Activated naive CD4-positive, alpha-beta T cell treated with anti-CD3 and anti-CD28 coated beads, Interleukin-2, amount 50 U/mL, for 24 hours (primary cell): ENCODE measurements around the gene PYDC2.
"Not testable (repeated sequence)": the region's sequence is repeated elsewhere in the genome, so short reads cannot be mapped to it uniquely, and the experiment has no call there.

Source experiments
- H3K27ac Mint-ChIP-seq: one replicate; pipeline ENCODE4 v1.8.0; 2021; ENCODE audit warnings: mild to moderate bottlenecking, mixed read lengths
- H3K27me3 Mint-ChIP-seq: one replicate; pipeline ENCODE4 v1.8.0; 2021; ENCODE audit warnings: mixed read lengths
- H3K36me3 Mint-ChIP-seq: one replicate; pipeline ENCODE4 v1.8.0; 2021; ENCODE audit warnings: mixed read lengths
- H3K4me1 Mint-ChIP-seq: one replicate; pipeline ENCODE4 v1.8.0; 2021; ENCODE audit warnings: mixed read lengths
- H3K4me3 Mint-ChIP-seq: one replicate; pipeline ENCODE4 v1.8.0; 2021; ENCODE audit warnings: mild to moderate bottlenecking, mixed read lengths
- H3K9me3 Mint-ChIP-seq: one replicate; pipeline ENCODE4 v1.8.0; 2021; ENCODE audit warnings: mixed read lengths

The PYDC2 gene

DNA sequence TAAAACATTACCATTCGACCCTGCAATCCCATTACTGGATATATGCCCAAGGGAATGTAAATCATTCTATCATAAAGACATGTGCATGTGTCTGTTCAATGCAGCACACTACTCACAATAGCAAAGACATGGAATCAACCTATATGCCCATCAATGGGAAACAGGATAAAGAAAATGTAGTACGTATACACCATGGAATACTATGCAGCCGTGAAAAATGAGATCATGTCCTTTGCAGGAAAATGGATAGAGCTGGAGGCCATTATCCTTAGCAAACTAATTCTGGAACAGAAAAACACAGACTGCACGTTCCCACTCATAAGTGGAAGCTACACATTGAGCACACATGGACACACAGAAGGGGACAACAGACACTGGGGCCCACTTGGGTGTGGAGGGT is 20.4 kb upstream of the PYDC2 start:
- Mint-ChIP-seq H3K36me3 (no peaks in the 10 kb centered on the region), H3K4me3 (no peak overlapping the region), H3K9me3 (peaks cover 4% of the 10 kb centered on the region), H3K27me3 (no peaks in the 10 kb centered on the region), H3K4me1 (no peaks in the 10 kb centered on the region), H3K27ac (no peak overlapping the region)

DNA sequence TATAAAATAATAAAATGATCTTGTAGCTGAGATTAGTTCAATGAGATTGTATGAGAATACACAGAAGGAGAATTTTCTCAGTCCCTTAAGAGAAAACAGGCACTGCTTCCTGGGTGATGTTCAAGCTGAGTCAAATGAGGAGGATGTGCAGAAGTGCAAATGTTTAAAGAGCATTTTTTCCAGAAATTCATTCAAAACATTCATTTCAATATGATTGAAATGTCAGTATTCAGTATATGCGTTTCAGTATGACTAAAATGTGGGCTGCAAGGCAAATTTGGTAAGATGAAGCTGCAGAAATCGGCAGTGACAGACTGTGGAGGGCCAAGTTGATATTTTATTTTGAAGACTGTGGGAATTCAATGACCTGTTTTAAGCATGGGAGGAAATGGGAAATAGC is 19.3 kb upstream of the PYDC2 start:
- Mint-ChIP-seq H3K27ac (no peak overlapping the region), H3K36me3 (no peaks in the 10 kb centered on the region)

DNA sequence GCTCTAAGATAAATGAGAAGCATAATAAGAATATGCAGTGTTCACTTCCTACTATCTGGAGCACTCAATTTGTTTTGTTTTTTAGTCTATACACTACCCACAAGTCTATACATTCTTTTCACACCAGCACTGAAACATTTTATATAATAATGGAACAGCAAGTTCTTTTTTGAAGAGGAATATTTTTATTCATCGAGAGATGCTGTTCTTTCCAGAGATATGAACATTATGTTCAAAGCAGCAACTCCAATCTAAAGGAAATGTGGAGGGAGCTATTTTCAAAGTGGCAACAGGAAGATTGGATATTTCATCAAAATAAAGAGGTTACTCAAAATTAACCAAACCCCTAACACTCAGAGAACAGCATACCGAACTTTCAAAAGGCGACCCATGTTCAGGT is 16.4 kb upstream of the PYDC2 start:
- Mint-ChIP-seq H3K27ac (no peak overlapping the region), H3K4me1 (no peaks in the 10 kb centered on the region), H3K36me3 (no peaks in the 10 kb centered on the region), H3K9me3 (peaks cover 10% of the 10 kb centered on the region), H3K27me3 (no peaks in the 10 kb centered on the region), H3K4me3 (no peak overlapping the region)

More for the DNA sequence above, 19.3 kb upstream of the PYDC2 start:
- Mint-ChIP-seq H3K27me3 (no peaks in the 10 kb centered on the region), H3K4me3 (no peak overlapping the region), H3K4me1 (no peaks in the 10 kb centered on the region), H3K9me3 (peaks cover 4% of the 10 kb centered on the region)

DNA sequence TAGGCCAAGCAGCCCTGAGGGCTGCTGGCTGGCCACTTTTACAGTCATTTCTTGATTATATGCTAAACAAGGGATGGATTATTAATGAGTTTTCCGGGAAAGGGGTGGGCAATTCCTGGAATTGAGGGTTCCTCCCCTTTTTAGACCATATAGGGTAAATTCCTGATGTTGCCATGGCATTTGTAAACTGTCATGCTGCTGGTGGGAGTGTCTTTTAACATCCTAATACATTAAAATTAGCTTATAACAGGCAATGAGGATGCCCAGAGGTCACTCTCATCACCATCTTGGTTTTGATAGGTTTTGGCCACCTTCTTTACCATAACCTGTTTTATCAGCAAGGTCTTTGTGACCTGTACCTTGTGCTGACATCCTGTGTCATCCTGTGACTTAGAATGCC is 11.7 kb upstream of the PYDC2 start:
- Mint-ChIP-seq H3K4me1 (no peaks in the 10 kb centered on the region), H3K4me3 (no peak overlapping the region), H3K27ac (no peak overlapping the region), H3K36me3 (no peaks in the 10 kb centered on the region), H3K9me3 (peaks cover 17% of the 10 kb centered on the region), H3K27me3 (no peaks in the 10 kb centered on the region)

DNA sequence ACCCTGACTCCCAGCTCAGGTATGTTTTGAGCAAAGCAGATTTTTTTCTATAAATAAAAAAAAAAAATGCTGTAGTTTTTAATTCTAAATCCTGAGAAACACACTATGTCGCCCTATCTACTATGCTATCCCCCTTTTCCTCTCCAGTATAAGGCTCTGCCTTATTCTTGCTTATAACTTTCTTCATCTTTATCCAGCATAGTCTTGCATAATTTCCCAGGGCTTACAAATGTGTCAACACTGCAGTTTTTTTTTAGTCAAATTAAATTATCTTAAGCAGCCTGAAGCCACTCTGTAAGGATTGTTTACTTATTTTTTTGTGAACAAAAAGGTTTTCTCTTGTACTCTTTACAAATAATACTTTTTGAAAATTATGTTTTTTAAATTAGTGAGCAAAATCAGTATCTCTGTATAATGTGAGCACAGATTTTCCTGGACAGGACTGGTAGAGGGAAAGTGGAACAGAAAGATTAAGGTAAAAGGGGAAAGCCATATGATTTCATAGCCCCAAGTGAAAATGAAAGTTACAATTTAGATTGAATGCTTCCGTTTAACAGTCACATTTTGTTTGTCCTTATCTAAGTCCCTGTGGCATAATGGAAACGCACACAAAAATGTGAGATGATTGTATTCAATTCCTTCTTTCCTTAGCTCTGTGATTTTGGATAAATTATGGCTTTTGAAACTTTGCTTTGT is 5.6 kb upstream of the PYDC2 start:
- Mint-ChIP-seq H3K36me3 (no peaks in the 10 kb centered on the region), H3K4me1 (no peaks in the 10 kb centered on the region), H3K9me3 (peaks cover 10% of the 10 kb centered on the region), H3K4me3 (no peak overlapping the region), H3K27ac (no peak overlapping the region), H3K27me3 (no peaks in the 10 kb centered on the region)

DNA sequence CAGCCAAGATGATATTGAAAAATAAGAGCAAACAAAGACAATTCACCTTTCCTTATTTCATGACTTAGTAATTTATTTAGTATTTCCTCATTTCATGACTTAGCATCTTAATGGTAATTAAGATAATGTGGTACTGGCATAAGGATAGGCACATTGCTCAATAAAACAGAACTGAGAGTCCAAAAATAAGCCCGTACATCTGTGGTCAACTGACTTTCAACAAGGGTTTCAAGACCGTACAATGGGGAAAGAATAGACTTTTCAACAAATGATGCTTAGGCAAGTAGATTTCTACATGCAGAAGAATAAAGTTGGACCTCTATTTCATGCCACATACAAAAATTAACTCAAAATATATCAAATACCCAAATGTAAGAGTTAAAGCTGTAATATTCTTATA is 603 bp upstream of the PYDC2 start:
- no peak overlapping the region for H3K4me3 Mint-ChIP-seq
- H3K27ac Mint-ChIP-seq: no peak overlapping the region
- H3K9me3 Mint-ChIP-seq: no peaks in the 10 kb centered on the region
- no peaks in the 10 kb centered on the region for H3K36me3 Mint-ChIP-seq
- no peaks in the 10 kb centered on the region for H3K27me3 Mint-ChIP-seq
- H3K4me1 Mint-ChIP-seq: no peaks in the 10 kb centered on the region

DNA sequence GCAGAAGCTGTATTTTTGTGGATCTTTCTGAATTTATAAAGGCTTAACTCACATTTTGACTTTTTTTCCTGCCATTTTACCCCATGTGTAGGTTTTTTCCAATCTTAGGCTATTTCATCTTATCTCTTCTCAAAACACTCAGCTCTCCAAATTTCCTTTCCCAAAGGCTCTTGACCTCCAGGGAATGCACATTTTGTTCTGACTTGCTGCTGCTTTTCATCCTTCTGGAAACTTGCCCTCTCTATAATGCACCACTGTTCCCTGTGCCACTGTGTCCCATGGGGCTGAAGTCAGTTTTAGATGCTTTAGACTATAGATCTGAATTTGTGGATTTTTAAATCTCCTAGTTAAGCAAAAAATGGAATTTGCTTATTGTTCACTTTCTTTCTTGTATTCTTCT is 9.1 kb downstream of the PYDC2 start:
- Mint-ChIP-seq H3K27me3 (no peaks in the 10 kb centered on the region), H3K4me1 (no peaks in the 10 kb centered on the region), H3K27ac (no peak overlapping the region), H3K36me3 (no peaks in the 10 kb centered on the region), H3K4me3 (no peak overlapping the region), H3K9me3 (peaks cover 11% of the 10 kb centered on the region)

DNA sequence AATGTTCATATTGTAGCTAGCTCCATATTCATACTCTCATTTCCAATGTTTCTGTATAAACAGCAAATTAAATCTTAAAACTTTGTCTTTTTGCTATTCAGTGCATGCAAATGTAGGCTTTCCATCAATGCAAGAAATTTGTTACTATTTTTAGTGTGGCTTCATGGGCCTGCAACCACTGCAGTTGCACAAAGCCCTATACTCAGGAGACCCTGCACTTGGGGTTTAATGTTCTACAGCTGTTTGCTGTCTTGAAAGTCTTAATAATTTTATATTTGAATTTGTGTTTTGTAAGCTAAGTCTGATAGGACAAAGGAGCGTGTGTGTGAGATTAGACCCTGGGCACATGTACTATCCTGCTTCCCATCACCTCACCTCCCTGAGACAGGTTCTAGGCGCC is 9.6 kb downstream of the PYDC2 start:
- Mint-ChIP-seq H3K4me1 (no peaks in the 10 kb centered on the region), H3K27me3 (no peaks in the 10 kb centered on the region), H3K36me3 (no peaks in the 10 kb centered on the region), H3K4me3 (no peak overlapping the region), H3K27ac (no peak overlapping the region), H3K9me3 (peaks cover 11% of the 10 kb centered on the region)

DNA sequence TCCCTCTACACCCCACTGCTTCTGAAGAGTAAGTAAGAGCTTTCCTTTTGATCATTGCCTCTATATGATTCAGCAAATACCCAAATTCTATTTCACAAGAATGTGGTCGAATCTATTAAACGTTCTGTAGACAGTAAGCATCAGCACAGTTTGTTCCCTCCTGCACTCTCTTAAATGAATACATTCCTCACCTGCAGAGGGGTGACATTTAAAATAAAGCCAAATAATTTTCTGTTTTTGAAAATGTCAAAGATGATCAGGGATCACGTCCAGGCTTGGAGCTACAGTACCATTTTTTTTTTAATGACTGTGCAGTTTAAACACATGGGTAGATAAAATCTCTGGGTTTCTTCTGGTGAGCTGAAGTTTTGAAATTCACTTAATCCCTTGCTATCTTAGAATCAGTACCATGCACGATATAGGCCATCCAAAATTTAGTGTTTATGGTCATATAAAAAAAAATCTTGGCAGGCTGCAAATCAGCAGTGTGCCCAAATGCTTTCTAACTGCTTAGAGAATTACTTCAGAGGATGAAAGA is 12.8 kb downstream of the PYDC2 start:
- Mint-ChIP-seq H3K27me3 (no peaks in the 10 kb centered on the region), H3K9me3 (peaks cover 6% of the 10 kb centered on the region)

DNA sequence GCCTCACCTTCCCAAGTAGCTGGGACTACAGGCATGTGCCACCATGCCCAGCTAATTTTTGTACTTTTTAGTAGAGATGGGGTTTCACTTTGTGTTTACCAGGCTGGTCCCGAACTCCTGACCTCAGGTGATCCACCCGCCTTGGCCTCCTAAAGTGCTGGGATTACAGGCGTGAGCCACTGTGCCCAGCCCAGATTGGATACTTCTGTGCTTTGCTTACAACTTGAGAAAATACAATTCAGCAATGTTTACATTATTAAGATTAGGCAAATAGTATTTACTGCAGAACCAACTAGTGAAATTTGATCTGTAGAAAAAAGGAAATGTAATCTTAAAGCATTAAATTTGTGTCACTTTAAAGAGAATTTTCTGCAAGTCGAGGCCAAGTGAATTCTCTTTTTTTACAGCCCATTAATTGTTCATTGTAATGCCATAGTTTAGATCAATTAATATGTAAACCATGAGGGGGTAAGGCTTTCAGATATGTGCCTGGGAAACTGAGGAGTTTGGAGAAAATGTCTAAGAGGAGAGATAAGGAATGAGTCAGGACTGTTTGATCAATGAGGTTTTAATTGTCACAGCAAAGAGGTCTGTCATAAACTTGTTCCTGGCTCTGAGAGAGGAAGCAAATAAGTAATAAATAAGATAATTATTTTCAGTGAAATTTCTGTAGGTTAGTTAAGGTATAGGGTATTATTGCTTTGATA is 15.3 kb downstream of the PYDC2 start:
- Mint-ChIP-seq H3K36me3 (no peaks in the 10 kb centered on the region), H3K9me3 (peaks cover 5% of the 10 kb centered on the region), H3K27me3 (no peaks in the 10 kb centered on the region), H3K27ac (no peak overlapping the region), H3K4me1 (no peaks in the 10 kb centered on the region), H3K4me3 (no peak overlapping the region)

More for the DNA sequence above, 12.8 kb downstream of the PYDC2 start:
- Mint-ChIP-seq H3K4me1 (no peaks in the 10 kb centered on the region), H3K36me3 (no peaks in the 10 kb centered on the region), H3K4me3 (no peak overlapping the region), H3K27ac (no peak overlapping the region)

DNA sequence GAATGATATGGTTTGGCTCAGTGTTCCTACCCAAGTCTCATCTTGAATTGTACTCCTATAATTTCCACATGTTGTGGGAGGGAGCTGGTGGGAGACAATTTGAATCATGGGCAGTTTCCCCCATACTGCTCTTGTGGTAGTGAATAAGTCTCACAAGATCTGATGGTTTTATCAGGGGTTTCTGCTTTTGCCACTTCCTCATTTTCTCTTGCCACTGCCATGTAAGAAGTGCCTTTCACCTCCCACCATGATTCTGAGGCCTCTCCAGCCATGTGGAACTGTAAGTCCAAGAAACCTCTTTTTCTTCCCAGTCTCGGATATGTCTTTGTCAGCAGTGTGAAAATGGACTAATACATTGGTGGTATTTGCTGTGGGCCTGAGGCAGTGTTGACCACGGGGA is 23.0 kb downstream of the PYDC2 start:
- H3K27ac Mint-ChIP-seq, H3K27me3 Mint-ChIP-seq, H3K9me3 Mint-ChIP-seq, H3K36me3 Mint-ChIP-seq, H3K4me3 Mint-ChIP-seq, H3K4me1 Mint-ChIP-seq: not testable (repeated sequence)

DNA sequence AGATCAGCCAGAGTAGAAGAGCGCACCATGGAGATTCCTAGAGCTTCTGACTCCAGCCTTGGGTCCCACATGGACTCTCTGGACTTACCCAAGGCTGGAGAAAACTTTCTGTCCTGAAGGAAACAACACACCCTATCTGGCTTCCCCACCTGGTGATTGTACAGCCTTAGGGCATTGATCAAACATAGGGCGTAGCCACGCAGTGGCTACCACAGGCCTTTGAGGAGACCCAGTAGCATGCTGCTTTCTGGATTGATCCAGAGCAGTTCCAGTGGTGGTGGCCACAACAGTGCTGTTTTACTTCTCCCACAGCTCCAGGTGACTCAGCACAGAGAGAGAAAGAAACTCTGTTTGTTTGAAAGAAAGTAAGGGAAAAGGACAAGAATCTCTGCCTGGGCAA is 23.5 kb downstream of the PYDC2 start:
- Mint-ChIP-seq H3K27me3 (no peaks in the 10 kb centered on the region), H3K4me1 (no peaks in the 10 kb centered on the region), H3K9me3 (peaks cover 7% of the 10 kb centered on the region), H3K36me3 (no peaks in the 10 kb centered on the region), H3K4me3 (no peak overlapping the region), H3K27ac (no peak overlapping the region)

DNA sequence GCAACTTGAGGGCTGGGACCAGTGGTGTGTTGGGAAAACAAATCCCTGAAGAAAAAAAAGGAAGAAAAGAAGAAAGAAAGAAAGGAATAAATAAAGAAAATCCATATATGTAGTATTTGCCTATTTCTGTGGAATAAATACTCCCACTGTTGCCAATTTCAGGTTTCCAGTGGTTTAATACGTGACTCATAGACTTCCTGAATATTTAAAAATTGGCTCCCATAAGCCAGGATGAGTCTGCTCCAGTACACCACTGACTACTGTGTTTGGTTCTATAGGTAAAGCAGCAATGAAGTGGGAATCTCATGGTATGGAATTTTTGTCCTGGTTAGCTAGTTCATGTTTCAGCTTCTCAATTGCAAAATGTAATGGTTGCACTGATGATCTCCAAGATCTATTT is 31.6 kb downstream of the PYDC2 start:
- no peaks in the 10 kb centered on the region for H3K27me3 Mint-ChIP-seq
- H3K27ac Mint-ChIP-seq: no peak overlapping the region
- no peak overlapping the region for H3K4me3 Mint-ChIP-seq
- H3K36me3 Mint-ChIP-seq: no peaks in the 10 kb centered on the region
- H3K4me1 Mint-ChIP-seq: no peaks in the 10 kb centered on the region
- peaks cover 9% of the 10 kb centered on the region for H3K9me3 Mint-ChIP-seq

DNA sequence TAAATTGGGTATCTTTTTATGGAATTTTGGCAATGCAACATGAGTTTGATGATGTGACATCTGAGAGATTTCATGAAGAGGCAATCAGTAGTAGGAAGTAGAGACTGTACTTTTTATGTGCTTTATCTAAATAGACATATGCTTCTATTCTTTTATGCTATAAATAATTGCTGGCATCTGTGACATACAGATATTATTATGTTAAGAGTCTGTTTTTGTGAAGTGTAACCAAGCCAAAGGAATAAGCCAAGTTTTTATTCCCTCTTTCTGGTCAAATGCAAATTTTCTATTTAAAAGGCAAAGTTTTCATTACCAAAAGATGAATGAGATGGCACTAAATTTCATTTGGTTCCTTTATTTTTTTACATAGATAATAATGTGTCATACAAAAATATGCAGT is 32.4 kb downstream of the PYDC2 start:
- Mint-ChIP-seq H3K27me3 (no peaks in the 10 kb centered on the region), H3K4me3 (no peak overlapping the region), H3K36me3 (no peaks in the 10 kb centered on the region), H3K9me3 (peaks cover 9% of the 10 kb centered on the region), H3K27ac (no peak overlapping the region), H3K4me1 (no peaks in the 10 kb centered on the region)

DNA sequence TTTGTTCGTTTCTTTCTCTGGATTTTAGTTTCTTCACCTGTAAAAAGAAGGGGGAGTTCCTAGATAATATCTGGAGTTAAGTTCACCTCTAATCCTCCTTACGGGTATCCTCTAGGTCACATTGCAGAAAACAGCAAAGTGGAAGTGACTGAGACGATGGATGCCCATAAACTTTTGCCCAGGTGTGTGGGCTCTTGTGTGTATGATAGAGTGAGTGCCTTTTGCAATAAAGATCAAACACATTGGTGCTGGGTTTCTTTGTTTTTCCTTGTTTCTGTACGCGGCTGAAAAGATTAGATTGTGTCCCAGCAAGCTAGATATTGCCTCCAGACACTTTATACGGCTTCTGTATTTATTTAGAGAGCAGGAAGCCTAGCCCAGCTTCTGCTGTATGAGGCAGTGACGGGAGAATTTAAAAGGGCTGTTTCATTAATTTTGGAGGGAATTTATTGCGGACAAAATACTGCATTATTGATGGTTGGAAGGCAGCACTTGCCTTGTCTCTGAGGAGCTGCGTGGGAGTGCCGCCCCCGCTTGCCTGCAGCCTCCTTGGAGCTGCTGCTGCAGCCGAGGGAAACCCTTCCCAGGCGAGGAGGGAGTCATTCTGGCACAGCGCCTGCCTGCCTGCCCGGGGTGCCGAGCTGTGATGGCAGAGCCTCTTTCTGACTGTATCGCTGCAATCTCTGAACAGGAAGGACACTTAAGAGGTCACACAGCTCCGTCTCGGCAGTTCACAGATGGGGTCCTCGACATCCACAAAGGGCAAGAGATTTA is 38.5 kb downstream of the PYDC2 start:
- peaks cover 13% of the 10 kb centered on the region for H3K9me3 Mint-ChIP-seq
- H3K27me3 Mint-ChIP-seq: no peaks in the 10 kb centered on the region

DNA sequence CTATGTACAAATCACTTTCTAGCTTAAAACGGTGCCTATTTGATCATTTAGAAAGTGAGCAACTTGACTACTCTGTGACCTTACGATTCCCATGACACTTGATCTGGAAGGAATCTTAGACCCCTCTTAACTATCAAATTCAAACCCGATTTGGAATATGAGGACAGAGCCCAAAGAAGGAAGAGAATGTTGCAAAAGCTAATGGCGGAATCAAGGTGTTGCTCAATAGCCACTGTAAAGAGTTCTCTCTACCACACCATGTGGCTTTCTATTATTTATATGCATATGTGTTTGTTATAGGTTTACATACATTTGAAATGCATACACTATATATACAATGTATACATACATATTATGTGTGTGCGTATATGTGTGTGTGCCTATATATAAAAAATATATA is 39.9 kb downstream of the PYDC2 start:
- H3K27me3 Mint-ChIP-seq: no peaks in the 10 kb centered on the region
- peaks cover 11% of the 10 kb centered on the region for H3K9me3 Mint-ChIP-seq
- H3K4me1 Mint-ChIP-seq: no peaks in the 10 kb centered on the region

More for the DNA sequence above, 38.5 kb downstream of the PYDC2 start:
- no peaks in the 10 kb centered on the region for H3K36me3 Mint-ChIP-seq
- H3K4me1 Mint-ChIP-seq: no peaks in the 10 kb centered on the region
- H3K27ac Mint-ChIP-seq: no peak overlapping the region
- H3K4me3 Mint-ChIP-seq: no peak overlapping the region

More for the DNA sequence above, 39.9 kb downstream of the PYDC2 start:
- H3K27ac Mint-ChIP-seq: no peak overlapping the region
- H3K4me3 Mint-ChIP-seq: no peak overlapping the region
- H3K36me3 Mint-ChIP-seq: no peaks in the 10 kb centered on the region
